Activated T-cell treated with anti-CD3 and anti-CD28 coated beads for 1 hour (primary cell): Measurements from ENCODE around the gene USP15.

Experiments
- DNase-seq: peaks from one replicate; pipeline ENCODE4 v3.0.0-alpha.2; 2020; ENCODE audit warnings: low read depth

The USP15 gene

DNA sequence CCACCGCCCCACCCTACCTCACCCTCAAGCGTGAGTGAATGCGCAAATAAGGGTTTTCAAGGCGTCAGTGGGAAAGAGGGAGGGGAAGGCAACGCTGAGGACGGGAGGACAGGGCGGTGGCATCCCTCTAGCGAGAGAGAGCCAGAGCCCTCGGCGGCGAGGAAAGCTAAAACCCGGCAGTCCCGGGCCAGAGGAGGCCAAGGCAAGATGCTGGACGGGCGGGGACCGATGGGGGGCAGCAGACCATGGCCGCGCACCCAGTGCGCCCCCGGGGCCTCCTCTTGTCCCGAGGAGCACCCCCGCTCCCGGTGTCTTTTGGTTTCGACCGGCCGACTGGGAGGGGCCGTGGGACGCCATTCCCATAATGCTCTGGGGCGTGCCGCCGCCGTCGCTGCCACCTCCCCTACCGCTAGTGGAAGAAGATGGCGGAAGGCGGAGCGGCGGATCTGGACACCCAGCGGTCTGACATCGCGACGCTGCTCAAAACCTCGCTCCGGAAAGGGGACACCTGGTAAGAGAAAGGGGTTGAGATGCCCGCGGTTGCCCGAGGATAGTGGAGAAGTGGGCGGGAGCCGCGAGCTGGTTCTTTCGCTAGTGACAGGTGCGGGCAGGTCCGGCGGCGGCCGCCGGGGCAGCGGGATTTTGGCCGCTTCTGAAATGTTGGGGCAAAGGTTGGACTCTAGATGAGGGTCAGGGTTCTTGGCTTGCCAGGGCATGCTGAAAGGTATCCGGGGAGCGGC, at the start of gene USP15:
TSS of gene USP15 (plus strand) at position 412 of the 740 bp plus-strand sequence. CDS start at position 423, 11 bp downstream.
- DNase-seq: peak; percentile 93

GRCh38 chr12:62210422-62210821, 49.8 kb upstream of the USP15 start:
- DNase-seq: peak; percentile 23

DNA sequence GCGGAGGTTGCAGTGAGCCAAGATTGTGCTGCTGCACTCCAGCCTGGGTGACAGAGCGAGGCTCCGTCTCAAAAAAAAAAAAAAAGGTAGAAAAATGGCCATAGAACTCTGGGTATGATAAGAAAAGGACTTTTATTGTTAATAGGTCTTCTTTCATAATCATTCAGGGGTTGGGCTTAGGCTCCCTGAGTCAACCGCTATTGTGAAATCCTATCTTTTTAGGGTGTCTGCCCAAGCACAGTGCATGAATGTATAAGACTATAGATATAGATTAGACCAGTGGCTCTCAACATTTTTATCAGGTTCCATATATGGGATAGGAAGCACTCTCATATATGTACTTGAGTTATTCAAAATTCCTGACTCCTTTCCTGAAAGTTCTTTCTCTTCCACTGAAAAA, 48.7 kb upstream of the USP15 start:
- DNase-seq: no peak

GRCh38 chr12:62214846-62215245, 45.4 kb upstream of the USP15 start:
- no peak for DNase-seq

DNA sequence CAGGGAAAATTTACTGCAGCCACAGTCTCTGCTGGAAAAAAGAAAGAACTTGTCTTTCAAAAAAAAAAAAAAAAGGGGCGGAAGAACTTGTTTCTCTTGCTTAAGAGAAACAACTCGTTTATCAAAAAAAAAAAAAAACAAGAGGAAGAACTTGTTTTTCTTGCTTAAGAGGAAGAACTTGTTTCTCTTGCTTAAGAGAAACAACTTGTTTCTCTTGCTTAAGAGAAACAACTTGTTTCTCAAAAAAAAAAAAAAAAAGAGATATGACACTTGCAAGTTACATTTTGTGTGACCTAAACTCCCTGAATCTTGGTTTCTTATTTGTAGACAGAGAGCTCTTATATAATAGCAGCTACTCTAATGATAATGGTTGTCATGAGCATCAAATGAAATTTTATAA, 44.7 kb upstream of the USP15 start:
- no peak for DNase-seq

DNA sequence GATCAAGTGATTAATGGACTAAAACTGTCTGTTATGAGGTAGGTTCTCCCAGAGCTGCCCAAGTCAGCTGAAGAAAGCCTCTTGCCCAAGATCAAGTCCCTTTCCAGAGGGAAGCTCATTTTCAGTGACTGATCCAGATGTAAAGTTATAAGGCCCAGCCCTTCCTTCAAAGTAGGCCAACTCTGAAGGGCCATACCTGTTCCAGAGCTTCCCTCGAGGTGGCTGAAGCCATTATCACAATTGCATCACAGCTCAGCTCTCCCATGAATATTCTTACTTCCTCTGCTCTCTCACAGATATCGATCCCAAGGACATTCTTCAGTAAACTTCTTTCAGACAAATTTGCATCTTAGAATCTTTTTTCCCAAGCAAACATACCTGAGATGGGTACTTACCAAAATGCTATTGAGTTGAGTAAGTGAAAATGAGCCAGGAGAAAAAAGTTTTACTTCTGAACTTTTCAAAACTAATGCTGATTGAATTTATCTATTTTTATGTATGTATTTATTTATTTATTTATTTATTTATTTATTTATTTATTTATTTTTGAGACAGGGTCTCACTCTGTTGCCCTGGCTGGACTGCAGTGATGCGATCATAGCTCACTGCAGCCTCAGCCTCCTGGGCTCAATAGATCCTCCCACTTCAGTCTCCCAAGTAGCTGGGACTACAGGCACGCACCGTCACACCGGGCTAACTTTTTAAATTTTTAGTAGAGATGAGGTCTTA, 42.6 kb upstream of the USP15 start:
- DNase-seq: no peak

DNA sequence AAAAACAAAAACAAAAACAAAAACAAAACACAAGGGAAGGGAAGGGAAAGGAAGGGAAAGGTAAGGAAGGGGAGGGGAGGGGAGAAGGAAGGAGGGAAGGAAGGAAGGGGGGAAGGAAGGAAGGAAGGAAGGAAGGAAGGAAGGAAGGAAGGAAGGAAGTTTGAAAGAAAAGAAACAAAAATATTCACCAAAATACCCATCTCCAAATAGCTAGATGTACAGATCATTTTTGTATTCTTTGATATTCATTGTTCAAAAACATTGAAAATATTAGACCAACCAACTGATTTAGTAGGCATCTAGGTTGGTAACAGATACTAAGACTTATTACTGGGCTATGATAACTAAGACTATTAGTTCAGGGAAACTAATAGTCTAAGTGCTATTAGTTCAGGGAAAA, 39.1 kb upstream of the USP15 start:
- DNase-seq: no peak

GRCh38 chr12:62224601-62225000, 35.6 kb upstream of the USP15 start:
- DNase-seq: no peak

DNA sequence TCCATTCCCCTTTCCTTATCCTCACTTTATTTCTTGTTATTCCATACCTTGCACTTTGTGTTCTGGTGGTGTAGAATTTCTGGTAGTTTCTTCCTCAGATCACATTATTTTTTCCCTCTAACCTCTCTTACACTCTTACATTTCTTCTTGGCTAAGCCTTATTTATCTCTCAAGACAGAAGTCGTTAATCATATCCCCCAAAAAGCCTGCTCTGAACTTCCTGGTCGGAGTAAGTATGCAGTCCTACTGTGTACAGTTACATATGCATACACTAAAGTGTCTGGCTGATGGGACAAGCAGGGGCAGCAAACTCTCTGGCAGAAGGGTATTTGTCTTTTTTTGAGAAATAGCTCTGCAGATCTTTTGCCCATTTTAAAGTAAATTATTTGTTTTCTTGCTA, 33.1 kb upstream of the USP15 start:
- DNase-seq: no peak

- DNase-seq: no peak
Observed at GRCh38 chr12:62230652-62231051, 29.6 kb upstream of the USP15 start.

DNA sequence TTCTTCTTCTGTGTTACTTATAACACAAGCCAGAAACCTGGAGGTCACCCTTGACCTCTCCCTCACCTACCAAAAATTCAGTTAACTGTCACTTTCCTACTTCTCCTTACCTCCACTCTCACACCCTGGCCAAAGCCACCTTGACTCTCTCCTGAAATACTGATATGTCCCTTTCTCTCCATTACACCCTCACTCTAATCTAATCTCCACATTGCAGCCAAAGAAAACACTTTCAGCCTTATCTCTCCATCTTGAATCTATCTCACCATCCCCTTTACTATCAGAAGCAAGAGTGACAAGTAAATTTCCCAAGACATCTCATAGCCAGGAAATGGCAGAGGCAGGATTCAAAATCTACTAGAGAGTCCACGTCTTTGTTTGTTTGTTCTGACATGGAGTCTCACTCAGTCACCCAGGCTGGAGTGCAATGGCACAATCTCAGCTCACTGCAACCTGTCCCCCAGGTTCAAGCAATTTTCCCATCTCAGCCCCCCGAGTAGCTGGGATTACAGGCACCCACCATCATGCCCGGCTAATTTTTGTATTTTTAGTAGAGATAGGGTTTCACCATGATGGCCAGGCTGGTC, 28.0 kb upstream of the USP15 start:
- no peak for DNase-seq

GRCh38 chr12:62233805-62234204, 26.4 kb upstream of the USP15 start:
- DNase-seq: no peak

DNA sequence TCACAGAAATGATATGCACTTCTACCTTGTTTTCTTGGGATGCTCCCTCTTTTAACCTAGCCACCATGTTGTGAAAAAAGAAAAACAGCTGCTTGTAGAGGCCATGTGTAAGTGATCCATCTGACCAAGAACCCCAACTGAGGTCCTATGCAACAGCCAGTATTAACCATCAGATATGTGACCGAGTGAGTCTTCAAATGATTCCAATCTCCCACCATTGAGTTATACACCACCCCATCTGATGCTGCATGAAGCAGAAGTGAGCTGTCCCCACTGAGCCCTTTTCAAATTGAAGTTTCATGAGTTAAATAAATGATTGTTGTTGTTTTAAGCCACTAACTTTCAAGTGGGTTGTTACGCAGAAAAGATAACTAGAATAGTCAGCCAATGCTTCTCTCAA, 20.6 kb upstream of the USP15 start:
- DNase-seq: no peak

- no peak for DNase-seq
Observed at GRCh38 chr12:62247281-62248045, 12.7 kb upstream of the USP15 start.

DNA sequence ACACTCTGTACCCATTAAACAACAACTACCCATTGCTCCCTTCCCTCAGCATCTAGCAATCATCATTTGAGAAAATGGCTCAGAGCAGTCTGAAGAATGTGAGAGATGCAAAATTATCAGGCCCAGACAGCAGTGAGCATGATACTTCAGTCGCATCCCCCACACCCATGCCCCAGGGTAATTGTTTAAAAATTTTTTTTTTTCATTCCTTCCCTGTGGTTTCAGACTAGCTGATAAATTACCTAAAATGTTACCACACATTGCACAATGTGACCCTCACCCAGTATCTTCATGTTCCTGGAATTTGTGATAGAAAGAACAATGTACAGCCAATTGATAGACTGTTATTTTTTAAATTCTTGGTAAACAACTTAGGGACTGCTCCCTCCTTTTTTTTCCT, 11.3 kb upstream of the USP15 start:
- DNase-seq: no peak

DNA sequence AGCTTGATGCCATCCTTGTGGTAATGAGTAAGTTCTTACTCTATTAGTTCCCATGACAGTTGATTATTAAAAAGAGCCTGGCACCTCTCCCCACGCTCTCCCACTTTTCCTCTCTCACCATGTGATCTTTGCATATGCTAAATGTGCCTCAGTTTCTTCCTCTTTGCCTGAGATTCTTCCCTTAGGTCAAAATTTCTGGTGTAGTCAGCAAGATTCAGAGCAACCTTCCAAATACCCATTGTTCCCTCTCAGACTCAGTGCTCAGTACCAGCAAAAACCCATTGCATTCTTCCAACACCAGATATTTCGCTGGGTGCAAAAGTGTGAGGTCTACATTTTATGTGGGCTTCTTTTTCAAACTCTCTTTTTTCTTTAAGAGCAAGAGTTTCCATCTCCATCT, 10.8 kb upstream of the USP15 start:
- DNase-seq: no peak

DNA sequence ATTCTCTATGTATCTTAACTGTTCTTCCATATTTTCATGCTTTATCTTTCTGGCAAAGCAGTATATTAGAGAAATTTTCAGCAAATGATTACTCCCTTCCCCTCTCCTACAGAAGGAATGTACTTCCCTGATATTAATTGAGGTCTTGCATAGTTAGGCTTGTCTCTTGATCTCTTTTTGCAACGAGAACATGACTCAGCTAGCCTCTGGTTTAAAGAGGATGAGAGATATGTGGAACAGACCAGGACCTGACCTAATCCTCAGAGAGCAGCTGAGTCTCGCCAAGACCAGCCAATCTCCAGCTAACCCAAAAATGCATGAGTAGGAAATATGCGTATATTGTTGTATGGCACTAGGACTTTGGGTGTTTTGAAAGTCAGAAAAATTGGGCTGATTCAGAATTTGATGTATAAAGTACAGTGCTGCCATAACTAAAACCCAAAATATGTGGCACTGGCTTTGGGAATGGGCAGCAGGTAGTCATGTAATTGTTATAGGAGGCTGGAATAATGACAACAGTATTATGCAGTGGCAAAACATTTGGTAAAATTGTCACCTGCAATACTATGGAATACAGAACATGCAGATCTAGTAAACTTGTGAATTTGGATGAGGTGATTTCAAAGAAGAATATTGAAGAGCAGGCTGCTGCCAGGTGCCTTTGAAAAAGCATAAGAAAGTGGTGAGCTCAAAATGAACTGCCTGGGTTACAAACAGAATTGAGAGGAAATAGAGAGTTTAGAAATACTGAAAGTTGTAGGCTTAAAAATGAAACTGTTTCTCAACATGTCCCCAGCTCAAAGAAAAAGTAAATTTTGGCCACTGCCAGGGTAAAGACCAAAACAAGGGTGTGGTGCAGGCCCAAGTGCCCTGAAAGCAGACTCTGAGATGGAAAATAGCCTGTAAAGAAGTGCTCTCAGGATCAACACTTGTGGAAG, 9.3 kb upstream of the USP15 start:
- DNase-seq: no peak

GRCh38 chr12:62251609-62251958, 8.6 kb upstream of the USP15 start:
- no peak for DNase-seq

DNA sequence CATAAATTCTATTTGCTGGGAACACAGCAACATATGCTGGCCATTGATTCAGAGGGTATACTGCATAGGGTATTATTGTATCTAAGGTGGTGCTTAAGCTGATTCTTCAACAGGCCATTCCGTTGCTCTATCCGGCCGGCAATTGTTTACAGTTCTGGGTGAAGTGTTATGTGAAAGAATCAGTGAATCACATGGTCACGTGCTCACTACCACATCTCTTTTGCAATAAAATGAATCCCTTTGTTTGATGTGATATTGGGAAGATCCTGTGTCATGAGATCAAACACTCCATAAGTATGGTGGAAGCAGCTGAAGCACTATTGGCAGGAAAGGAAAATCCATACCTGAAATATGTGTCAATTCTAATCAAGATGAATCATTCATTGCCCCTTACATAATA, 7.6 kb upstream of the USP15 start:
- DNase-seq: no peak

- DNase-seq: no peak
Observed at GRCh38 chr12:62254967-62255366, 5.2 kb upstream of the USP15 start.

DNA sequence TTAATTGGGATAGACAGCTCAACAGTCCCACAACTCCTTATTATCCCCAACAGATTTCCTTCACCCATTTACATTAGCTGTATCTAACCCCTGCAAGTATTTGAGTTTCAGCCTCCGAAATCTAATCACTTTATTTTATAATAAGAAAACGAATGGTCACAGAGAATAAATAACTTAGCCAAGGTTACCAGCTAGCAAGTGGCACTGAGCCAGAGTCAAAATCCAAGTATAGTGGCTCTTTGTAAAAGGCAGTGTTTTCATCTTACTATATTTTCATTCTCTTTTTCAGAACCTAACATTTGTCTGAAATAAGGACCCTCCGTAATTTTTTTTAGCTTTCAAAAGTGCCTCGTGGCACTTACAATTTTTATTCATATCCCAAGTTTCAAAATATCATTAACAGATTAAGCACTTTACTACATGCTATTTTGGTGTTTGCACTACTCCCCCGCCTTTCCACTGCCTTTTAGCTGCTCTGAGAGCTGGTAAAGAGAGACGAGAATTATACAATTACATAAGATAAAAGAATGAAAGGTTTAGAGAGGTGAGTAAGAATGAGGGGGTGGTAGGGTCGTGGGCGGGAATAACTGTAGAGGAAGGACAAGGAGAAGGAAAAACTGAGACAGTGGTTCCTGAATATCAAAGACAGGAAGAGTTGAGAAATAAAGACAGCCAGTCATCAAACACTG, 3.7 kb upstream of the USP15 start:
- no peak for DNase-seq
